Cerebellar nuclear complex (tissue), 1 donor: Measurements from ENCODE around the gene DDX1.
"Not testable (repeated sequence)": the region's sequence is repeated elsewhere in the genome, so short reads cannot be mapped to it uniquely, and the experiment has no call there.

ENCODE experiments used
- DNase-seq, 2 experiments: peaks; one replicate each; lab custom pipeline; 2025; lab: John Stamatoyannopoulos, UW

The DDX1 gene

DNA sequence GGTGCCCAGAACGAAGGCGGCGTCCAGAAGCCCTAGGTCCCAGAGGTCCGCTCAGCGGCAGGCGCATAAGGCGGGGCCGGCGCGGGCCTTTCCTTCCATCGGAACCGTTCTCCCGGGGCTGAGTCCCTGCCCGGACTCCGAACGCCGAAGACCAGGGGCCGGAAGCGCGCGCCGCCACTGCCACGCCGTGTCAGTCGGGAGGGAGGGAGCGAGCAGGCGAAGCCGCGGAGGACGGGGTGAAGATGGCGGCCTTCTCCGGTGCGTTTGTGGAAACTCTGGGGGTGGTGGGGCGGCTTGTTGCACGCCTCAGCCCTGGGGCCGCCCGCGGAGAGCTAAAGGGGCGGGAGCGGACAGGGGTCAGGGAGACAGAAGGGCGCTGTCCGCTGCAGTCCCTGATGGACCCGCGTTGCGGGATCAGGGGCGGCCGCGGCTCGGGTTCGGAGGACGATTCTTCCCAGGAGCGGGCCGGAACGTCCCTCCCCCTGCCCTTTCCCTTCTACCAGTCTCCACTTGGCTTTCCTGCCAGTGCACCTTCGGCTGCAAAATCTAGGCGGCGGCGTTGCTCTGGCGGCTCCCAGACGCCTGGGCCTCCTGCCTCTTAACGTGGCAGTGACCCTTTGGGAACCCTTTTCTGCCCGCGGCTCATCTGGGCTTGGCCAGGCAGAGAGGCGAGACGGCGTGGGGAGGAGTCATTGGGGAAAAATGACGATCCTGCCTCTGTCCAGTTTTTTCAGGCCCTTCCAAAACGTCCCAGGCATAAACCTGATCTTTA lies at the start of gene DDX1:
DDX1 (plus strand) TSS at position 177 of the 772 bp plus-strand sequence; CDS start at position 243, 66 bp downstream.
- DNase-seq = peak in 1 of 2 experiments; percentile 44

DNA sequence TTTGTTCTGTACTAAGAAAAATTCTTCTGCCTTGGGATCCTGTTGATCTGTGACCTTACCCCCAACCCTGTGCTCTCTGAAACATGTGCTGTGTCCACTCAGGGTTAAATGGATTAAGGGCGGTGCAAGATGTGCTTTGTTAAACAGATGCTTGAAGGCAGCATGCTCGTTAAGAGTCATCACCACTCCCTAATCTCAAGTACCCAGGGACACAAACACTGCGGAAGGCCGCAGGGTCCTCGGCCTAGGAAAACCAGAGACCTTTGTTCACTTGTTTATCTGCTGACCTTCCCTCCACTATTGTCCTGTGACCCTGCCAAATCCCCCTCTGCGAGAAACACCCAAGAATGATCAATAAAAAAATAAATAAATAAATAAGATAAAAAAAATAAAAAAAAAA lies 49.4 kb upstream of the DDX1 start:
- DNase-seq = not testable (repeated sequence)

GRCh38 chr2:15543053-15543452 lies 48.6 kb upstream of the DDX1 start:
- no peak for DNase-seq

- no peak for DNase-seq
Observed at GRCh38 chr2:15543541-15543940, 48.1 kb upstream of the DDX1 start.

DNA sequence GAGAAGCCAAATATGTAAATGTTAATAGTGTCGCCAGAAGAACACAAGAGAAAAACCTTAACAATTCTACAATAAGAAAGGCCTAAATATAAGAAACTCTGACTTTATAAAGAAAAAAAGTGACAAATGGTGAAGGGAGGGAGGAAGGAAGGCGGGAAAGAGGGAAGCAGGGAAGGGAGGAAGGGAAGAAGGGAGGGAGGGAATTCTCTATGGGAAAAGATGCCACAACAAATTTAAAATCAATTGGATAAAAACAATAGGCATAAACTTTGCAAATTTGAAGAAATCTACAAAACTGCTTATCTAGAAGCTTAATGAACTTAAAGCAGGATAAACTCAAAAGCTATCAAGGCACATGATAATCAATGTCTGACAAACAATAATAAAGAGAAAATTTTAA lies 47.4 kb upstream of the DDX1 start:
- no peak for DNase-seq

GRCh38 chr2:15546297-15547098 lies 45.2 kb upstream of the DDX1 start:
- DNase-seq = no peak

- DNase-seq = no peak
Observed at GRCh38 chr2:15547115-15547876, 44.4 kb upstream of the DDX1 start.

DNA sequence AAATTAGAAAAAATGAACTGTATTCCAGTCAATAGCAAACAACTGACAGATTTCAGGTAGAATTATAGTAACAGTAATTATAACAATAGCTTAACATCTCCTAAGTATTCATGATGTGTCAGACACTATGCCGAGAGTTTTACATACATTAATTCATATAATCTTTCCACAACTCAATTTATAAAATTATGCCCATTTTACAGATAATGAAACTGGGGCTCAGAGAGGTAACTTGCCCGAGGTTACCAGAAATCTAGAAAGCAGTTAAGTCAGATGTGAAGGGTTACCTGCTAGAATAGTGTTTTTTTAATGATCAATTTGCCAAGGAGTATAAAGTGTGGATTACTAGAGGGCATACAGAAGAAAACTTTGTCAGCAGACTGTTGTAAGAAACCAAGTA lies 42.7 kb upstream of the DDX1 start:
- DNase-seq = no peak

DNA sequence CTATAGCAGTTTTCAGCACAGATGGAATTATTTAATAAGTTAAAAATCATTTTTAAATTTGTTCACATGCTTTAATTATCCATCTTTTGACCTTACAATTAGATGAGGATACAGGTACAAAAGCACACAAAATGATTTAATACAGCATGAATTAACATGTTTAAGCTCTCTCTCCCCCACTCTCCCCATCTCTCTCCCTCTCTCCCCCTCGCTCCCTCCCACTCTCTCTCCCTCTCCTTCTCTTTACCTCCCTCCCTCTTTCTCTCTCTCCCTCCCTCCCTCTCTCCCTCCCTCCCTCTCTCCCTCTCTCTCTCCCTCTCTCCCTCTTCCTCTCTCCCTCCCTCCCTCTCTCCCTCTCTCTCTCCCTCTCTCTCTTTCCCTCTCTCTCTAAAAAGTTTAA lies 38.1 kb upstream of the DDX1 start:
- DNase-seq = no peak

DNA sequence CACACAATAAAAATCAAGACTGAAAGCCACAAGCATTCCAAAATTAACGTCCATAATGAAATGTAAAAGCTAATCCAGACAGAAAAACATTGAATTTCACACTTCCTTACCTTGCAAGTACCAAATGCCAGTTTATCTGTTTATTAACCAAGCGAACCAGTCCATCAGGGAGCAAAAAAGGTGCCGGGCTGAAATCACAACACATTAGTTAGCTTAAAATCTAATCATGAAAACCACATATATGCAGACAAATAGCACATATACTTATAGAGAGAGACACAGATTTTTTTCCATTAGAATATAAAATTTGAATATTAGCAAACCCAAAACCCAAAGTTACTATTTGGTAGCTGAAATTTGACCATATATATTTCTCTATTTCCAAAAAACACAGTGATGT lies 37.7 kb upstream of the DDX1 start:
- no peak for DNase-seq

GRCh38 chr2:15554525-15555218 lies 37.0 kb upstream of the DDX1 start:
- no peak for DNase-seq

DNA sequence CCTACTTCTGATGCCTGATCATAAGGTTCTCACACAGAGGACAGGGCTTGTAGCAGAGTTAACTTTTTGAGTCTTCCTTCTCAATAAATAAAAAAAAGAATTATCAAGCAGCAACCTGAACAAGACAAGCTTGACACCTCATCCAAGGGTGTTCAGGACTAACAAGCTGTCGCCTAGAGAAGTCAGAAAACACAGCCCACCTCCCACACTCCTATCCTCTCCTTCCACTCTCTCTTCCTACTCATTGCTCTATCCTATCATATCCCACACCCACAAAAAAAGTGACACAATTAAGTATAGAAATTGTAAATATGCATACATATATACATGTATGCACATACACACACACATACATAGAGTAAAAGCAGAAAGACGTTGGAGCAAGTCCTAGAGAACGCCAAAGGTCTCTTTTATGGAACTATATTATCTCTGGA lies 35.9 kb upstream of the DDX1 start:
- DNase-seq = no peak

DNA sequence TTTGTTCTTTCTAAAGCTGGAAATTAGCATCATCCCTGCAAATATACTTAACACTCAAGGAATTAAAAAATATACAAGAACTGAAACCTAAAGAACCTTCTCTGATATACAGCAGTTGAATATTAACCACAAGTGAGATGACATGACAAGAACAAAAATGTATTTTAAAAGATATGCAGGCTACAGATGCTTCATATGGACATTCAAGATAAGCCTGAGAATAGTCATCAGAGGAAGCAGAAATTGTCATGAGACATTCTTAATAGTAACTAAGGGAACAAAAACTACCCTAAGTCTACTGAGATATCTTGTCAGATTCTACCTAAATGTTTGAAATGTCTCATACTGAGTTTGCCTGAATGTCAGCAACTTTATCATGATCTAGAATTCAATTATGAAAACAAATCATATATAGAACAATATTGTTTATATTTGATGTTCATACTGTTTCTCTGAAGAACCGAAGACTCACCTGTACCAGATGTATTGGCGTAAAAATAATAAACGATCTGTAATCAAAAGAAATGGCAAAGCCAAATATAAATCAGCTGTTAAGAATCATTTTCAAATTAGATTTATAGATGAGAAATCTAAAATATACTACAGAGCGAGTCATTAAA lies 35.2 kb upstream of the DDX1 start:
- DNase-seq = no peak

DNA sequence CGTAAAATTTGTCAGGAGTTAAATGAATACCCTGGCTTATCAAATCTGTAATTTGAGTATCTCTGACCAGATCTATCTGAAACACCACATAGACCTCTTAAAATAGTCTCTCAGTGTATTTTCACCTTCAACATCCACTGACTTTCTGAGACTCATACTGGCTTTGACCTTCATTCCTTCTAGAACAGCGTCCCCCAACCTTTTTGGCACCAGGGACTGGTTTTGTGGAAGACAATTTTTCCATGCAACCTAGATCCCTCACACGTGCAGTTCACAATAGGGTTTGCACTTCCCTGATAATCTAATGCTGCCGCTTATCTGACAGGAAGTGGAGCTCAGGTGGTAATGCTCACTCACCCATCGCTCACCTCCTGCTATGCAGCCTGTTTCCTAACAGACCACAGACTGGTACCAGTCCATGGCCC lies 33.8 kb upstream of the DDX1 start:
- DNase-seq = no peak

GRCh38 chr2:15559379-15560139 lies 32.1 kb upstream of the DDX1 start:
- no peak for DNase-seq

GRCh38 chr2:15560140-15560987 lies 31.3 kb upstream of the DDX1 start:
- no peak for DNase-seq

DNA sequence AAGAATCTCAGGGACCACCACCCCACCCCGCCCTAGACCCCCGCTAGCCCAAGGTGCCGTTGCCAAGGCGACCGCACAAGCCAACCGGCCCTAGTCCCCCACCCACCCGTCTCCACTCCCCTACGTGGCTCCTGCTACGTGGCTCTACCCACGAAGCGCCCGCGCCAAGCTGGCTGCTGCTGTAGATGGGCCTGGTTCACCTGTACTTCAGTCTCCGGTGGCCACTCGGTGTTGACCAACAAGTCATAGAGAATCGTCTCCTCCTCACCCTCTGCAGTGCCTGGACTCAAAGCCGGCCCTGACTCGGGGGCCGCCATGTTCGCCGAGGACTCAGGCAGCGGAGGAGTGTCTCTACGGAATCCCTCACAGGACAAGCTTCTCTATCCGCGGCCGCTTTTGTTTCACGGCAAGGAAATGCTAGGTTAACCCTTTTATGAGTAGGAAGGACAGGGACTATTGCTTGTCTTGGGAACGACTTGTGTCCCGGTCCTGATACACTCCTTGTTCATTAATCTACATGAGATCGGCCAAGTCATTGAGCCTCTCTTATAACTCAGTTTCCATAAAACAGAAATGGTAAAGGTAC lies 30.6 kb upstream of the DDX1 start, which contains the start of gene NBAS:
NBAS (minus strand) TSS at position 347 of the 586 bp plus-strand sequence; CDS start at position 317, 30 bp downstream.
- DNase-seq = peak in 1 of 2 experiments; percentile 77

GRCh38 chr2:15561574-15562344 lies 29.9 kb upstream of the DDX1 start:
- DNase-seq = peak in 1 of 2 experiments; percentile 60
